Activated CD4-positive, CD25-positive, alpha-beta regulatory T cell (primary cell): ENCODE results near the gene JDP2.

ENCODE experiments used
- DNase-seq, 4 experiments: peaks; one replicate each; lab custom pipeline; 2025; lab: John Stamatoyannopoulos, UW

The JDP2 gene

GRCh38 chr14:75484711-75485429, 57.0 kb downstream of the JDP2 start:
- no peak for DNase-seq

- no peak for DNase-seq
Measured at GRCh38 chr14:75486318-75486717, 58.5 kb downstream of the JDP2 start.

- no peak for DNase-seq
Measured at GRCh38 chr14:75487155-75487671, 59.4 kb downstream of the JDP2 start.

GRCh38 chr14:75489480-75489837, 61.6 kb downstream of the JDP2 start:
- DNase-seq, result no peak

GRCh38 chr14:75491376-75491978, 63.7 kb downstream of the JDP2 start:
- no peak for DNase-seq

GRCh38 chr14:75492832-75493591, 65.2 kb downstream of the JDP2 start:
- no peak for DNase-seq

GRCh38 chr14:75493592-75494087, 65.8 kb downstream of the JDP2 start:
- DNase-seq, result no peak

GRCh38 chr14:75494896-75495295, 67.1 kb downstream of the JDP2 start:
- DNase-seq, result no peak

GRCh38 chr14:75495399-75495798, 67.6 kb downstream of the JDP2 start:
- no peak for DNase-seq

GRCh38 chr14:75495882-75496281, 68.1 kb downstream of the JDP2 start:
- DNase-seq, result no peak

GRCh38 chr14:75496755-75497154, 68.9 kb downstream of the JDP2 start:
- DNase-seq, result no peak

GRCh38 chr14:75497191-75497590, 69.4 kb downstream of the JDP2 start:
- DNase-seq, result no peak

- DNase-seq, result no peak
Measured at GRCh38 chr14:75497701-75498100, 69.9 kb downstream of the JDP2 start.

- DNase-seq, result no peak
Measured at GRCh38 chr14:75499084-75499875, 71.5 kb downstream of the JDP2 start.

GRCh38 chr14:75501080-75501479, 73.3 kb downstream of the JDP2 start:
- no peak for DNase-seq

GRCh38 chr14:75504411-75504810, 76.6 kb downstream of the JDP2 start:
- DNase-seq, result no peak

- DNase-seq, result no peak
Measured at GRCh38 chr14:75506930-75507329, 79.1 kb downstream of the JDP2 start.

- no peak for DNase-seq
Measured at GRCh38 chr14:75510547-75510946, 82.7 kb downstream of the JDP2 start.

GRCh38 chr14:75511201-75511600, 83.4 kb downstream of the JDP2 start:
- no peak for DNase-seq

- DNase-seq, result no peak
Measured at GRCh38 chr14:75513911-75514672, 86.3 kb downstream of the JDP2 start.
